Upper lobe of left lung (tissue), 4 donors: Measurements from ENCODE around the gene FANCC.

Experiments
- CTCF ChIP-seq, 6 experiments: fragments of 450-650 bp in 4 of 6; fragments of 200-600 bp in 2 of 6; sonication (generic) in 2 of 6; IDR thresholded peaks; one replicate each; pipeline ENCODE4 v1.5.1; 2016 to 2019; ENCODE audit warnings: antibody characterized with exemption in 6 of 6
- POLR2AphosphoS5 ChIP-seq, 2 donors: sonication (generic); formaldehyde crosslinking; IDR thresholded peaks; one replicate each; pipeline ENCODE4 v1.5.1; 2017; ENCODE audit warnings: antibody characterized with exemption in 2 of 2

GRCh38 chr9:95268681-95269080 lies 48.8 kb downstream of the FANCC start:
- peak in 1 of 6 experiments; percentile 25 for TF ChIP-seq CTCF (IDR thresholded peaks at IDR 0.05)
- no peak for TF ChIP-seq POLR2AphosphoS5 (IDR thresholded peaks at IDR 0.05)
